Neuronal stem cell (in vitro differentiated cells): ENCODE results near the gene RTL5.

Experiments
- DNase-seq: peaks from one replicate; pipeline ENCODE4 v3.0.0-alpha.2; 2013; ENCODE audit warnings: low spot score
- H2AFZ ChIP-seq: one replicate; pipeline ENCODE4 v1.6.1; 2013; ENCODE audit warnings: mild to moderate bottlenecking, low read length, inconsistent platforms
- H2AK5ac ChIP-seq: 2 replicates; pipeline ENCODE4 v1.6.1; 2013; ENCODE audit warnings: low read depth, mild to moderate bottlenecking, inconsistent platforms, low read length, moderate library complexity, mixed read lengths
- H2BK120ac ChIP-seq: 2 replicates; pipeline ENCODE4 v1.6.1; 2013; ENCODE audit warnings: low read depth, mild to moderate bottlenecking, inconsistent platforms, low read length, moderate library complexity, mixed read lengths
- H2BK12ac ChIP-seq: one replicate; pipeline ENCODE4 v1.6.1; 2013; ENCODE audit warnings: low read length, inconsistent platforms
- H2BK15ac ChIP-seq: 2 replicates; pipeline ENCODE4 v1.6.1; 2013; ENCODE audit warnings: mild to moderate bottlenecking, low read length, inconsistent platforms, mixed read lengths
- H2BK5ac ChIP-seq: one replicate; pipeline ENCODE4 v1.6.1; 2013; ENCODE audit warnings: inconsistent platforms, mild to moderate bottlenecking, low read length, moderate library complexity
- H3K14ac ChIP-seq: one replicate; pipeline ENCODE4 v1.6.1; 2013; ENCODE audit warnings: low read length, inconsistent platforms
- H3K18ac ChIP-seq: 2 replicates; pipeline ENCODE4 v1.6.1; 2013; ENCODE audit warnings: low read length, inconsistent platforms
- H3K23ac ChIP-seq: 2 replicates; pipeline ENCODE4 v1.6.1; 2013; ENCODE audit warnings: low read depth, mild to moderate bottlenecking, mixed read lengths, low read length, inconsistent platforms; ENCODE audit not compliant: poor library complexity
- H3K27ac ChIP-seq: replicated peaks from 3 replicates; pipeline ENCODE4 v1.5.1; 2013; ENCODE audit warnings: low read length, inconsistent platforms
- H3K27me3 ChIP-seq, 3 experiments: 2 replicates each; pipeline ENCODE4 v1.6.1; 2013; ENCODE audit warnings: low read length in 3 of 3, mild to moderate bottlenecking in 2 of 3, inconsistent platforms in 1 of 3, low read depth in 1 of 3, mixed read lengths in 1 of 3, moderate library complexity in 1 of 3; ENCODE audit not compliant: control insufficient read depth in 3 of 3, insufficient read depth in 3 of 3
- H3K36me3 ChIP-seq, 2 donors: replicated peaks in 1 of 2; 2 replicates each; pipeline ENCODE4 v1.6.1; 2013; ENCODE audit warnings: low read length in 2 of 2; ENCODE audit not compliant: control insufficient read depth in 2 of 2, insufficient read depth in 2 of 2
- H3K4ac ChIP-seq: 2 replicates; pipeline ENCODE4 v1.6.1; 2013; ENCODE audit warnings: inconsistent platforms, mild to moderate bottlenecking, low read length, moderate library complexity
- H3K4me1 ChIP-seq, 2 donors: 1 replicate in 1 of 2; 2 replicates in 1 of 2; pipeline ENCODE4 v1.6.1; 2013; ENCODE audit warnings: low read length in 2 of 2, low read depth in 1 of 2; ENCODE audit not compliant: control insufficient read depth in 2 of 2, insufficient read depth in 1 of 2
- H3K4me2 ChIP-seq: one replicate; pipeline ENCODE4 v1.6.1; 2013; ENCODE audit warnings: mild to moderate bottlenecking, low read length, inconsistent platforms; ENCODE audit not compliant: insufficient read depth, poor library complexity, severe bottlenecking
- H3K4me3 ChIP-seq, 2 donors: 2 replicates each; pipeline ENCODE4 v1.5.1; 2013; ENCODE audit warnings: low read length in 2 of 2, mild to moderate bottlenecking in 2 of 2, inconsistent platforms in 1 of 2, moderate library complexity in 1 of 2
- H3K79me1 ChIP-seq: one replicate; pipeline ENCODE4 v1.6.1; 2013; ENCODE audit warnings: low read depth, mild to moderate bottlenecking, inconsistent platforms, low read length, moderate library complexity
- H3K9ac ChIP-seq: one replicate; pipeline ENCODE4 v1.6.1; 2013; ENCODE audit warnings: mild to moderate bottlenecking, low read depth, low read length, inconsistent platforms; ENCODE audit not compliant: poor library complexity
- H3K9me3 ChIP-seq, 2 donors: replicated peaks in 1 of 2; 2 replicates each; pipeline versions ENCODE3 to v1.6.1; 2013; ENCODE audit warnings: low read length in 2 of 2, mild to moderate bottlenecking in 2 of 2, inconsistent platforms in 1 of 2, low read depth in 1 of 2, mixed read lengths in 1 of 2, moderate library complexity in 1 of 2; ENCODE audit not compliant: control insufficient read depth in 2 of 2, insufficient read depth in 1 of 2
- H4K8ac ChIP-seq: one replicate; pipeline ENCODE4 v1.6.1; 2013; ENCODE audit warnings: low read depth, mild to moderate bottlenecking, inconsistent platforms, low read length, moderate library complexity
- H4K91ac ChIP-seq: one replicate; pipeline ENCODE4 v1.6.1; 2013; ENCODE audit warnings: low read length, low read depth, mild to moderate bottlenecking, inconsistent platforms; ENCODE audit not compliant: poor library complexity
- WGBS, 2 donors: extraction: QIAGEN DNeasy Blood & Tissue Kit; methylation state at CpG; one replicate each; pipeline ENCODE4 v1.1.7; 2013; ENCODE audit warnings: missing lambda C conversion rate in 2 of 2, mixed read lengths in 1 of 2; ENCODE audit not compliant: insufficient read length in 2 of 2, insufficient replicate concordance in 1 of 2; ENCODE audit errors: extremely low coverage in 2 of 2; 5-methylcytosine and 5-hydroxymethylcytosine counted together

RTL5 gene

DNA sequence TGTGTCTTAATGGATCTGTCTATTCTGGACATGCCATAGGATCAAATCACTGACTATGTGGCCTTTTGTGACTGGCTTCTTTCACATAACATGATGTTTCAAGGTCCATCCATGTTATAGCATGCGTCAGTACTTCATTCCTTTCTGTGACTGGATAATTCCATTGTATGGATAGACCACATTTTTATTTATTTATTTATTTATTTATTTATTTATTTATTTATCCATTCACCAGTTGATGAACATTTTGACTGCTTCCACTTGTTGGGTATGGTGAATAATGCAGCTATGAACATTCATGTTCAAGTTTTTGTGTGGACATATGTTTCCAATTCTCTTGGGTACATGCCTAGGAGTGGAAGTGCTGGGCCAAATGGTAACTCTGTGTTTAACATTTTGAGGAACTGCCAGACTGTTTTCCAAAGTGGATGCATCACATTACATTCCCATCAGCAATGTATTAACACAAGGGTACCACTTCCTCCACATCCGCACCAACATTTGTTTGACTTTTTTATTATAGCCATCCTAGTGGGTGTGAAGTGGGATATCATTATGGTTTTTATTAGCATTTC is 14.0 kb downstream of the RTL5 start:
- Histone ChIP-seq H3K36me3 (peaks cover 0 to 5% of the 10 kb centered on the region in 2 donors), H3K4me3 (no peak overlapping the region), H3K23ac (no peak overlapping the region), H2AFZ (no peak overlapping the region), H3K4me1 (peaks cover 14 to 18% of the 10 kb centered on the region in 2 donors), H3K4me2 (no peak overlapping the region), H3K18ac (no peak overlapping the region), H2BK120ac (no peak overlapping the region), H3K14ac (no peak overlapping the region), H2BK12ac (no peak overlapping the region), H3K79me1 (no peaks in the 10 kb centered on the region), H3K27me3 (peaks cover 0 to 3% (median 0%) of the 10 kb centered on the region in 3 experiments), H2BK15ac (no peak overlapping the region), H3K4ac (no peak overlapping the region), H2BK5ac (no peak overlapping the region), H3K9ac (no peak overlapping the region), H2AK5ac (no peak overlapping the region), H4K91ac (no peak overlapping the region), H3K9me3 (peaks cover 0 to 4% of the 10 kb centered on the region in 2 donors), H4K8ac (no peak overlapping the region), H3K27ac (no peak overlapping the region)
- WGBS, 2 donors = no CpG with 5 or more reads among the region's 2 CpGs
- DNase-seq = no peak

DNA sequence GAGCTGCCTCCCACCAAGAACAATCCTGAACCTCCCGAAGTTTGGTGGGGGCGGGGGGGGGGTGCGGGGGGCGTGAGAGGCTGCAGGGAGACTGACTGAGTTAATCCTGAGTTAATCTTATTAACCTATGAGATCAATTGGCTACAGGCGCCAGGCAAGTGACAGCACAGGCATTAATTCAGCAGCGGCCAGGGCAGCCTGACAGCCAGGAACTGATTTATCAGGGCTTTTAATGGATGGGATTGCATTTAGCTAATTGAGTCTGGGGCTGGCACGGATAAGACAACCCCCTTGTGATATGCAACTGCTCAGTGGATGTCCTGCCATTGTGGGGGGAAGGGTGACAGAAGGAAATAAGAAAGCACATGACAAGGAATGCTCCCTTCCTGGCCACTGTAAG is 16.3 kb downstream of the RTL5 start:
- H2AFZ ChIP-seq = no peak overlapping the region
- no peak for DNase-seq

DNA sequence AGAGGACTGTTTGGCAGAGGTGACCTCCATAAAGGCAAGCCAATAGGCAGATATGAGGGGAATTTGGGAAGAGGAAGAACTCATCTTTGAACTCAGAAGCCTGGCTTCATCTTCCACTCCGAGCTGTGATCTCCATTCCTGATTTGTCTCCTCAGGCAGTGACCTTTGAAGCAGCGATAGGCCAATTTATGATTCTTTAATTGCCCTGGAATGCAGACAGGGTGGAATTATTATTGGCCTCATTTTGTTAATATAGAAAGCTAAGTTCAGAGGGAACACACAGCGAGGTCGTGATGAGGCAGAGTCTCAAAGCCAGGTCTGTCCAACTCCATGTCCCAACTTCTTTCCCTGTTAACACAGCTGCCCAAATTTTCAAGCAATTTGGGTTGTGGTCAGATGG is 16.9 kb downstream of the RTL5 start:
- DNase-seq = no peak
- no peak overlapping the region for H2BK120ac ChIP-seq
- no peak overlapping the region for H3K23ac ChIP-seq
- H3K27me3 ChIP-seq = peaks cover 0 to 3% (median 0%) of the 10 kb centered on the region in 3 experiments
- H3K4ac ChIP-seq = no peak overlapping the region
- no peak overlapping the region for H3K14ac ChIP-seq
- no peaks in the 10 kb centered on the region for H3K79me1 ChIP-seq
- no CpG with 5 or more reads among the region's 4 CpGs for WGBS, 2 donors
- no peak overlapping the region for H3K4me2 ChIP-seq
- H3K9ac ChIP-seq = no peak overlapping the region
- no peak overlapping the region for H2BK12ac ChIP-seq
- H2AFZ ChIP-seq = no peak overlapping the region
- peaks cover 0 to 4% of the 10 kb centered on the region in 2 donors for H3K9me3 ChIP-seq
- no peak overlapping the region for H4K91ac ChIP-seq
- H2AK5ac ChIP-seq = no peak overlapping the region
- no peak overlapping the region for H4K8ac ChIP-seq
- H3K4me1 ChIP-seq = peaks cover 12 to 16% of the 10 kb centered on the region in 2 donors
- H3K27ac ChIP-seq = no peak overlapping the region
- H2BK15ac ChIP-seq = no peak overlapping the region
- H3K18ac ChIP-seq = no peak overlapping the region
- no peak overlapping the region for H2BK5ac ChIP-seq
- peaks cover 0 to 9% of the 10 kb centered on the region in 2 donors for H3K36me3 ChIP-seq
- no peak overlapping the region for H3K4me3 ChIP-seq

More for the DNA sequence above, 16.3 kb downstream of the RTL5 start:
- Histone ChIP-seq H3K9me3 (peaks cover 0 to 4% of the 10 kb centered on the region in 2 donors), H2BK15ac (no peak overlapping the region), H2BK12ac (no peak overlapping the region), H3K4me2 (no peak overlapping the region), H3K79me1 (no peaks in the 10 kb centered on the region), H2BK120ac (no peak overlapping the region), H3K4ac (no peak overlapping the region), H3K9ac (no peak overlapping the region), H2BK5ac (no peak overlapping the region), H3K4me1 (peaks cover 12% of the 10 kb centered on the region in 2 donors), H3K14ac (no peak overlapping the region), H3K4me3 (no peak overlapping the region), H3K36me3 (peaks cover 0 to 5% of the 10 kb centered on the region in 2 donors), H3K27ac (no peak overlapping the region), H3K23ac (no peak overlapping the region), H4K8ac (no peak overlapping the region), H3K18ac (no peak overlapping the region), H4K91ac (no peak overlapping the region), H3K27me3 (peaks cover 0 to 3% (median 0%) of the 10 kb centered on the region in 3 experiments), H2AK5ac (no peak overlapping the region)
- WGBS, 2 donors = no CpG with 5 or more reads among the region's 7 CpGs

DNA sequence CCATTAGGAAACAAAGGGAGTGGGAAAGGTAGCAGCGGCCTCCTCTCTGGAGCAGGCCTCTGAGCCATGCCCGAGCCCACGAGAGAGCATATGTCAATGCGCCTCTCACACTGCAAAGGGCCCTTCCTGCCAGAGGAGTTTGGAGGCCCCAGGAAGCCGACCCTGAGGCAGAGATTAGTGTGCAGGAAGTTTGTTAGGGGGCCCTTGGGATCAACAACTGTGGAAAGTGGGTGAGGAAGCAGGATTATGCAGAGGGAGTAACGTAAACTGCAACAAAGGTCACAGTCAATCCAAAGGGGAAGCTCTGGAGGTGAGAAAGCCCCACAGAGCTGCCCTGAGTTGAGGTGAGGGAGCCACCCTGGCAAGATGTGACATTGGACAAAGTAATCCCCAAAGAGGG is 17.4 kb downstream of the RTL5 start:
- H3K4ac ChIP-seq = no peak overlapping the region
- no peak overlapping the region for H2BK12ac ChIP-seq
- no peak overlapping the region for H2BK15ac ChIP-seq
- H3K4me1 ChIP-seq = peaks cover 12 to 16% of the 10 kb centered on the region in 2 donors
- H3K9ac ChIP-seq = no peak overlapping the region
- H3K4me2 ChIP-seq = no peak overlapping the region
- DNase-seq = no peak
- WGBS, 2 donors = no CpG with 5 or more reads among the region's 6 CpGs
- H3K79me1 ChIP-seq = no peaks in the 10 kb centered on the region
- no peak overlapping the region for H3K27ac ChIP-seq
- peaks cover 0 to 4% of the 10 kb centered on the region in 2 donors for H3K9me3 ChIP-seq
- no peak overlapping the region for H3K23ac ChIP-seq
- H3K18ac ChIP-seq = no peak overlapping the region
- peaks cover 0 to 12% of the 10 kb centered on the region in 2 donors for H3K36me3 ChIP-seq
- no peak overlapping the region for H4K91ac ChIP-seq
- H3K4me3 ChIP-seq = no peak overlapping the region
- H2BK120ac ChIP-seq = no peak overlapping the region
- no peak overlapping the region for H2AK5ac ChIP-seq
- peaks cover 0 to 3% (median 0%) of the 10 kb centered on the region in 3 experiments for H3K27me3 ChIP-seq
- no peak overlapping the region for H4K8ac ChIP-seq
- no peak overlapping the region for H2AFZ ChIP-seq
- no peak overlapping the region for H2BK5ac ChIP-seq
- no peak overlapping the region for H3K14ac ChIP-seq
